Upper lobe of left lung (tissue), 6 donors: ENCODE data around the gene NRDC. TPM values are rescaled to one million over a fixed set of nuclear protein-coding genes. Genes with fewer than 3 reads are reported as not detected.

Experiments used
- ATAC-seq, 2 donors: fragments of 200-7000 bp; cut with Tn5 transposase; one replicate each; pipeline ENCODE4 v1.9.1; 2022; ENCODE audit warnings: mild to moderate bottlenecking in 2 of 2, moderate library complexity in 2 of 2; ENCODE audit not compliant: low FRiP score in 2 of 2
- DNase-seq, 2 donors: peaks; one replicate each; pipeline ENCODE4 v3.0.0-alpha.2; 2019 to 2020
- H3K27ac ChIP-seq, 4 donors: fragments of 200-600 bp; sonication (generic); one replicate each; pipeline ENCODE4 v1.5.1; 2016 to 2019
- H3K27me3 ChIP-seq, 4 donors: fragments of 200-600 bp; sonication (generic); one replicate each; pipeline ENCODE4 v1.5.1; 2017 to 2019
- H3K36me3 ChIP-seq, 4 donors: fragments of 200-600 bp; sonication (generic); one replicate each; pipeline ENCODE4 v1.5.1; 2016 to 2019
- H3K4me1 ChIP-seq, 4 donors: fragments of 200-600 bp; sonication (generic); one replicate each; pipeline ENCODE4 v1.5.1; 2018 to 2019
- H3K4me3 ChIP-seq, 4 donors: fragments of 200-600 bp; sonication (generic); one replicate each; pipeline ENCODE4 v1.5.1; 2017 to 2019; ENCODE audit warnings: mild to moderate bottlenecking in 2 of 4, moderate library complexity in 1 of 4
- H3K9me3 ChIP-seq, 4 donors: fragments of 200-600 bp; sonication (generic); one replicate each; pipeline ENCODE4 v1.5.1; 2018 to 2019
- EP300 ChIP-seq, 4 donors: sonication (generic); formaldehyde crosslinking; IDR thresholded peaks; one replicate each; pipeline ENCODE4 v1.5.1; 2017; ENCODE audit warnings: antibody characterized with exemption in 4 of 4, control low read depth in 2 of 4
- POLR2A ChIP-seq, 4 donors: fragments of 450-650 bp; IDR thresholded peaks; one replicate each; pipeline ENCODE4 v1.5.1; 2016 to 2017; ENCODE audit warnings: antibody characterized with exemption in 4 of 4, mild to moderate bottlenecking in 2 of 4
- POLR2AphosphoS5 ChIP-seq, 2 donors: sonication (generic); formaldehyde crosslinking; IDR thresholded peaks; one replicate each; pipeline ENCODE4 v1.5.1; 2017; ENCODE audit warnings: antibody characterized with exemption in 2 of 2
- WGBS, 2 donors: methylation state at CpG; one replicate each; pipeline ENCODE4 v1.1.5; 2017 to 2018; 5-methylcytosine and 5-hydroxymethylcytosine counted together
- total RNA-seq, 6 donors: library from RNA; depleted of rRNA in 4 of 6; stranded (reverse); fragments of >200 nt in 4 of 6; gene quantifications; one replicate each; pipeline versions ENCODE4 v1.1.0 to v1.2.1, GENCODE V29; 2016 to 2021
- TF ChIP-seq, protein P1 (sequence below), 6 experiments: fragments of 450-650 bp in 4 of 6; fragments of 200-600 bp in 2 of 6; sonication (generic) in 2 of 6; IDR thresholded peaks; one replicate each; pipeline ENCODE4 v1.5.1; 2016 to 2019; ENCODE audit warnings: antibody characterized with exemption in 6 of 6
- donor health status: DM: no; HTN: no; CAD: no; lungs with moderate emphysema.
- donor health status: DM: no; HTN: yes; CAD: no; lungs with severe emphysema.

The NRDC gene
- total RNA-seq, 6 donors from 2014 or later, result 52.5 to 149 (median 106) TPM

DNA sequence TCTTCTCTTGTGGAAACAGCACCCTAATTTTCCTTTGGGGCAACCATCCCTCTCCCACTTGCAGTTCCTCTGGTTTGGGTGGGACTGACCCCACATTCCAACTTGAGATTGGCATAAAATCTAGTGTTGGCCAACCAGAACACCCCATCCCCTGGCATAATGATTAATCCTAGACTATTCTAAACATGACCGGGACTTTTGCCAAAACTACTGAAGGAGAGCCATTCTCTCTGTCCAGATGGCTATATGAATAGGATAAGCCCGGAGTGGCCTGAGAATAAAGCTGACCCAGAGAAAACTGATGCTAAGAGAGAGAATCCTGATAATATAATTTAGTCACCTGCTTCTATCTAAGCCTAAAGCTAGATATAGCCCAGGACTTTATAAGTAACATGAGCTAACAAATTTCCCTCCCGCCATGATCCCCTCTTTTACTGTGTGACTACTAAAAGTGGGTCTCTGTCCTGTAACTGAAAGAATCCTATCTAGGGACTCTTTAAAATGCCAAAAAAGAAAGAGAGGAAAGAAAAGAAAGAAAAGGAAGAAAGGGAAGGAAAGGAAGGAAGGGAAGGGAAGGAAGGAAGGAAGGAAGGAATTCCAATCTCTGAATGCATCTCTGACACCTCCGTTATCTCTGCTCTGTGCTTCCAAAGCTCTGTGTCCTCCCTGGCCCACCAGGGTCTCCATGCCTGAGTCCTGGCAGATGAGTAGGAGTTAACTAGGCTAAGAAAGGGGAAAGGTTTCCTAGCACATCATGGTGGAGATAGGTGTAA lies 28.0 kb upstream of the NRDC start:
- Histone ChIP-seq H3K27me3 (no peaks in the 10 kb centered on the region), H3K27ac (no peak overlapping the region), H3K4me1 (no peaks in the 10 kb centered on the region), H3K4me3 (no peak overlapping the region), H3K9me3 (no peaks in the 10 kb centered on the region), H3K36me3 (no peaks in the 10 kb centered on the region)
- no peak for ATAC-seq
- no peak for DNase-seq
- TF ChIP-seq POLR2AphosphoS5 (IDR thresholded peaks at IDR 0.05), result no peak
- 55 to 71% methylated on average over 4 of the region's 4 CpGs for WGBS, 2 donors

- Histone ChIP-seq H3K9me3 (no peaks in the 10 kb centered on the region), H3K4me3 (no peak overlapping the region), H3K27ac (no peak overlapping the region), H3K27me3 (peaks cover 0 to under 1% (median 0%) of the 10 kb centered on the region in 4 donors), H3K36me3 (no peaks in the 10 kb centered on the region), H3K4me1 (no peaks in the 10 kb centered on the region)
- TF ChIP-seq POLR2A (IDR thresholded peaks at IDR 0.05), result no peak
- no peak for TF ChIP-seq EP300 (IDR thresholded peaks at IDR 0.05)
- TF ChIP-seq, protein P1, sequence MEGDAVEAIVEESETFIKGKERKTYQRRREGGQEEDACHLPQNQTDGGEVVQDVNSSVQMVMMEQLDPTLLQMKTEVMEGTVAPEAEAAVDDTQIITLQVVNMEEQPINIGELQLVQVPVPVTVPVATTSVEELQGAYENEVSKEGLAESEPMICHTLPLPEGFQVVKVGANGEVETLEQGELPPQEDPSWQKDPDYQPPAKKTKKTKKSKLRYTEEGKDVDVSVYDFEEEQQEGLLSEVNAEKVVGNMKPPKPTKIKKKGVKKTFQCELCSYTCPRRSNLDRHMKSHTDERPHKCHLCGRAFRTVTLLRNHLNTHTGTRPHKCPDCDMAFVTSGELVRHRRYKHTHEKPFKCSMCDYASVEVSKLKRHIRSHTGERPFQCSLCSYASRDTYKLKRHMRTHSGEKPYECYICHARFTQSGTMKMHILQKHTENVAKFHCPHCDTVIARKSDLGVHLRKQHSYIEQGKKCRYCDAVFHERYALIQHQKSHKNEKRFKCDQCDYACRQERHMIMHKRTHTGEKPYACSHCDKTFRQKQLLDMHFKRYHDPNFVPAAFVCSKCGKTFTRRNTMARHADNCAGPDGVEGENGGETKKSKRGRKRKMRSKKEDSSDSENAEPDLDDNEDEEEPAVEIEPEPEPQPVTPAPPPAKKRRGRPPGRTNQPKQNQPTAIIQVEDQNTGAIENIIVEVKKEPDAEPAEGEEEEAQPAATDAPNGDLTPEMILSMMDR (IDR thresholded peaks at IDR 0.05), result no peak
- TF ChIP-seq POLR2AphosphoS5 (IDR thresholded peaks at IDR 0.05), result no peak
- DNase-seq (no peak), ATAC-seq (no peak)
- WGBS, 2 donors, result 79% methylated on average over 5 of the region's 5 CpGs
Observed at GRCh38 chr1:51902456-51902855, 23.9 kb upstream of the NRDC start.

DNA sequence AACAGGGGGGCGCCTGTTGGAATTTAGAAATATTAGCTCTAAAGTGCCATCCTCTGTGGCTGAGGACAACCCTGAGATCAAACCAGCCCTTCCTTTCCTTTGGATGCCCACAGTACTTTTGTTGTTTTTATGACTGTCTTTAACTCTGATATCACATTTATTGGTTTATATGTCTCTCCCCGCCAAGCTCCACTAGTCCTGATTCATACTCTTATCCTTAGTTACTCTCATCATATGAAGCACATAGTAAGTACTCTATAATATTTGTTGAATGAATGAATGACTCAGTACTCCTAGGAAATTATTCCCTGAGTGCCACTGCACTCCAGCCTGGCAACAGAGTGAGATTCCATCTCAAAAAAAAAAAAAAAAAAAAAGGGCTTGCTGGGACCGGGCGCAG lies 22.6 kb upstream of the NRDC start:
- Histone ChIP-seq H3K4me3 (no peak overlapping the region), H3K27ac (no peak overlapping the region), H3K27me3 (peaks cover 0 to 5% (median 0%) of the 10 kb centered on the region in 4 donors), H3K4me1 (no peaks in the 10 kb centered on the region), H3K36me3 (no peaks in the 10 kb centered on the region), H3K9me3 (no peaks in the 10 kb centered on the region)
- 89 to 95% methylated on average over 4 of the region's 4 CpGs for WGBS, 2 donors
- TF ChIP-seq, protein P1 (IDR thresholded peaks at IDR 0.05), result no peak
- TF ChIP-seq POLR2A (IDR thresholded peaks at IDR 0.05), result no peak
- no peak for TF ChIP-seq EP300 (IDR thresholded peaks at IDR 0.05)
- TF ChIP-seq POLR2AphosphoS5 (IDR thresholded peaks at IDR 0.05), result no peak
- DNase-seq, result no peak
- ATAC-seq, result no peak

DNA sequence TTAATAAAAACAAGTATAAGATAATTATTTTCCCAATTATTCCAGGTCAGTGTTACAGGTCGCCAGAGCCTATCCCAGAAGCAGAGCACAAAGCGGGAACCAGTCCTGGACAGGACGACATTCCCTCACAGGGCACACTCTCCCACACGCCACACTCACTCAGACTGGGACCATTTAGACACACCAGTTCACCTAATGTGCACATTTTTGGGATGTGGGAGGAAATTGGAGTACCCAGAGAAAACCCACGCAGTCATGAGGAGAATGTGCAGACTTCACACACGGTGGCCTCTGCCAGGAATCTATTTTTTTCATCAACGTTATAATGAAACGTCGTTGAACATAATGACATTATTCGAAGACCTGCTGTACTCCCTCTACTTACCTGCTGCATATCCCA lies 20.5 kb upstream of the NRDC start:
- Histone ChIP-seq H3K9me3 (no peaks in the 10 kb centered on the region), H3K27ac (no peak overlapping the region), H3K4me1 (no peaks in the 10 kb centered on the region), H3K27me3 (peaks cover 0 to 5% (median 0%) of the 10 kb centered on the region in 4 donors), H3K4me3 (no peak overlapping the region), H3K36me3 (no peaks in the 10 kb centered on the region)
- ATAC-seq, result no peak
- DNase-seq, result no peak
- 80 to 81% methylated on average over 10 of the region's 10 CpGs for WGBS, 2 donors
- TF ChIP-seq EP300 (IDR thresholded peaks at IDR 0.05) (no peak), POLR2A (IDR thresholded peaks at IDR 0.05) (no peak), POLR2AphosphoS5 (IDR thresholded peaks at IDR 0.05) (no peak)
- TF ChIP-seq, protein P1 (IDR thresholded peaks at IDR 0.05), result no peak

DNA sequence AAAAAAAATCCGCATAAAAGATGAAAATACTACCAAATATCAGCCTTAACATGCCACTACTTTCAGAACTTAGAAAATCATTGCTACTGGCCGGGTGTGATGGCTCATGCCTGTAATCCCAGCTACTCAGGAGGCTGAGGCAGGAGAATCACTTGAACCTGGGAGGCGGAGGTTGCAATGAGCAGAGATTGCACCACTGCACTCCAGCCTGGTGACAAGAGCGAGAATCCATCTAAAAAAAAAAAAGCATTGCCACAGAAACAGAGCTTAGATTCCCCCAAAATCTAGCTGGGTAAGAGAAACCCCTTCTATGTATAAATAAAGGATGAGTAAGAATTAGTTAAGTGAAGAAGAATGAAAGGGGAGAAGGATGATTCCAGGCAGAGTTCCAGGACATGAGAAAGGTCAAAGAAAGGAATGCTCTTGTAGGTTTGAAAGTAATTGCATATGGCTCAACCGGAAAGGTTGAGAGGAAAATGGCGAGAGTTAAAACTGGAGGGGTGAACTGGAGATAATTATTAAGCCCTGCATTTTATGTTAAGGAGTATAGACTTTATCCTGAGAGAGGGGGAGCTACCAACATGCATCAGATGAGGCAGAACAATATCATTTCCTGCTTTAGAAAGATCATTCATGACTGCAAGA lies 19.7 kb upstream of the NRDC start:
- peaks cover 0 to 5% (median 0%) of the 10 kb centered on the region in 4 donors for H3K27me3 ChIP-seq
- ATAC-seq (no peak), DNase-seq (no peak)
- 56 to 68% methylated on average over 6 of the region's 6 CpGs for WGBS, 2 donors
- H3K36me3 ChIP-seq, result no peaks in the 10 kb centered on the region
- TF ChIP-seq, protein P1 (IDR thresholded peaks at IDR 0.05), result no peak
- TF ChIP-seq EP300 (IDR thresholded peaks at IDR 0.05), result no peak
- TF ChIP-seq POLR2AphosphoS5 (IDR thresholded peaks at IDR 0.05), result no peak
- no peak for TF ChIP-seq POLR2A (IDR thresholded peaks at IDR 0.05)
- no peaks in the 10 kb centered on the region for H3K9me3 ChIP-seq
- H3K4me1 ChIP-seq, result no peaks in the 10 kb centered on the region
- H3K4me3 ChIP-seq, result no peak overlapping the region
- H3K27ac ChIP-seq, result no peak overlapping the region
